ENCODE results near the gene LONP1. TPM values are rescaled to one million over a fixed set of nuclear protein-coding genes. Genes with fewer than 3 reads are reported as not detected.

Gene LONP1
- total and polyA plus RNA-seq, 10 donors: 29.2 to 65.8 (median 46.1) TPM

GRCh38 chr19:5671600-5671999 is 48.3 kb downstream of the LONP1 start:
- 86 to 95% (median 91%) methylated on average over 2 to 7 of the region's 7 CpGs for WGBS, 5 donors
- no peak for DNase-seq
- TF ChIP-seq, protein P1, sequence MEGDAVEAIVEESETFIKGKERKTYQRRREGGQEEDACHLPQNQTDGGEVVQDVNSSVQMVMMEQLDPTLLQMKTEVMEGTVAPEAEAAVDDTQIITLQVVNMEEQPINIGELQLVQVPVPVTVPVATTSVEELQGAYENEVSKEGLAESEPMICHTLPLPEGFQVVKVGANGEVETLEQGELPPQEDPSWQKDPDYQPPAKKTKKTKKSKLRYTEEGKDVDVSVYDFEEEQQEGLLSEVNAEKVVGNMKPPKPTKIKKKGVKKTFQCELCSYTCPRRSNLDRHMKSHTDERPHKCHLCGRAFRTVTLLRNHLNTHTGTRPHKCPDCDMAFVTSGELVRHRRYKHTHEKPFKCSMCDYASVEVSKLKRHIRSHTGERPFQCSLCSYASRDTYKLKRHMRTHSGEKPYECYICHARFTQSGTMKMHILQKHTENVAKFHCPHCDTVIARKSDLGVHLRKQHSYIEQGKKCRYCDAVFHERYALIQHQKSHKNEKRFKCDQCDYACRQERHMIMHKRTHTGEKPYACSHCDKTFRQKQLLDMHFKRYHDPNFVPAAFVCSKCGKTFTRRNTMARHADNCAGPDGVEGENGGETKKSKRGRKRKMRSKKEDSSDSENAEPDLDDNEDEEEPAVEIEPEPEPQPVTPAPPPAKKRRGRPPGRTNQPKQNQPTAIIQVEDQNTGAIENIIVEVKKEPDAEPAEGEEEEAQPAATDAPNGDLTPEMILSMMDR (IDR thresholded peaks at IDR 0.05 in 8 of 11, conservative IDR thresholded peaks at IDR 0.05 in 3 of 11): no peak
- no peak for TF ChIP-seq POLR2AphosphoS5 (IDR thresholded peaks at IDR 0.05)
- no peak for TF ChIP-seq POLR2A (IDR thresholded peaks at IDR 0.05)
- Histone ChIP-seq H3K27ac (no peak overlapping the region), H3K9me3 (no peaks in the 10 kb centered on the region), H3K4me1 (no peaks in the 10 kb centered on the region), H3K36me3 (peaks cover 1 to 74% (median 39%) of the 10 kb centered on the region in 6 donors), H3K27me3 (replicated peaks in 1 of 7) (no peaks in the 10 kb centered on the region), H3K4me3 (no peak overlapping the region)
- intact Hi-C loops (cut with DNase I; ENCODE audit: low total_unique reads): loop anchor here (10.0 kb wide), 1 partner anchor 47 kb away; the partner anchor contains the start of genes SAFB and SAFB2

DNA sequence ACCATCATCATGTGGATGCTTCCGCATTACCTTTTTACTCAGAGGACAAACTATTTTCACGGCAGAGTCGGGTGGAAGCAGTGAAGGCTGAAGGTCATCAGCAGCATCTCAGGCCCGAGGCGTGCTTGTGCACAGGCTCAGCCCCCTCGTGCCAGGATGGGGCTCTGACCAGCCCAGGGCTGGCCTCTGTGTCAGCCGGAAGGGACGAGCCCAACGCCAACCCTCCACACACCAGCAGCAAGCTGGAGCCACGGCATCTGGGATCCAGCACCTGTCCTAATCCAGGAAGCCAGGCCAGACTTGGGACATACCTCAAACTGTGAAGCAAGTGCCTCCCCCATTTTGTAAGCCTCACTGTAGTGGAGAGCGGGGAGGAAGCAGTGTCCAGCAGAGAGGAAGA is 50.7 kb downstream of the LONP1 start:
- H3K4me1 ChIP-seq: no peaks in the 10 kb centered on the region
- H3K27ac ChIP-seq: no peak overlapping the region
- no peaks in the 10 kb centered on the region for H3K27me3 ChIP-seq (replicated peaks in 1 of 7)
- H3K36me3 ChIP-seq: peaks cover 4 to 98% (median 63%) of the 10 kb centered on the region in 6 donors
- intact Hi-C loops (cut with DNase I; ENCODE audit: low total_unique reads): no loop called here
- H3K9me3 ChIP-seq: no peaks in the 10 kb centered on the region
- no peak overlapping the region for H3K4me3 ChIP-seq
- TF ChIP-seq, protein P1 (IDR thresholded peaks at IDR 0.05 in 8 of 11, conservative IDR thresholded peaks at IDR 0.05 in 3 of 11): no peak
- TF ChIP-seq POLR2A (IDR thresholded peaks at IDR 0.05) (no peak), POLR2AphosphoS5 (IDR thresholded peaks at IDR 0.05) (peak in 2 of 3 donors; percentile 10 to 69)
- WGBS, 5 donors: 67 to 91% (median 82%) methylated on average over 11 of the region's 11 CpGs
- peak; percentile 56 for DNase-seq

DNA sequence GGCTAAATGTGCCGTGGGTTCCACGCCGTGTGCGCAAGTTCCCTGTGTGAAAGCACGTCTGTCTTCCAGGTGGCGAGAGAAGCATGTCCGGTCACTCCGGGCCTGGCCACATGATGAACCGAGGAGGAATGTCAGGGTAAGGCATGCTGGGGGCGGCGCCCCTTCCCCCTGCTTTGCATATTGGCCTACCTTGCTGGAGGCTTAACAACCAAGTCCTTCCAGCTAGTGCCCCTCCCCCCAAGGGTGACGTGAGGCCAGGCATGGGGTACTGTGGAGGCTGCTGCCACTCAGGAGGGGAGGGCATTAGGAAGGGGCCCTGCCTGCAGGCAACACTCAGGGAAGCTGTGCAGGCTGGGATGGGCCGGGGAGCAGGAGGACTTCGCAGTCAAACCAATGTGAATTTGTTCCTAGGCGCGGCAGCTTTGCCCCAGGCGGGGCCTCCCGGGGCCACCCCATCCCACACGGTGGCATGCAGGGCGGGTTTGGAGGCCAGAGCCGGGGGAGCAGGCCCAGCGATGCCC is 52.1 kb downstream of the LONP1 start:
- 86 to 95% (median 92%) methylated on average over 14 to 22 of the region's 22 CpGs for WGBS, 5 donors
- no peaks in the 10 kb centered on the region for H3K27me3 ChIP-seq (replicated peaks in 1 of 7)
- H3K9me3 ChIP-seq: no peaks in the 10 kb centered on the region
- H3K4me3 ChIP-seq: no peak overlapping the region
- H3K36me3 ChIP-seq: peaks cover 4 to 100% (median 77%) of the 10 kb centered on the region in 6 donors
- TF ChIP-seq POLR2A (IDR thresholded peaks at IDR 0.05) (no peak), POLR2AphosphoS5 (IDR thresholded peaks at IDR 0.05) (peak; percentile 40 to 58 (median 46))
- H3K27ac ChIP-seq: peak overlapping the region in 1 of 8 donors; percentile 8
- intact Hi-C loops (cut with DNase I; ENCODE audit: low total_unique reads): no loop called here
- no peaks in the 10 kb centered on the region for H3K4me1 ChIP-seq
- DNase-seq: peak; percentile 67

DNA sequence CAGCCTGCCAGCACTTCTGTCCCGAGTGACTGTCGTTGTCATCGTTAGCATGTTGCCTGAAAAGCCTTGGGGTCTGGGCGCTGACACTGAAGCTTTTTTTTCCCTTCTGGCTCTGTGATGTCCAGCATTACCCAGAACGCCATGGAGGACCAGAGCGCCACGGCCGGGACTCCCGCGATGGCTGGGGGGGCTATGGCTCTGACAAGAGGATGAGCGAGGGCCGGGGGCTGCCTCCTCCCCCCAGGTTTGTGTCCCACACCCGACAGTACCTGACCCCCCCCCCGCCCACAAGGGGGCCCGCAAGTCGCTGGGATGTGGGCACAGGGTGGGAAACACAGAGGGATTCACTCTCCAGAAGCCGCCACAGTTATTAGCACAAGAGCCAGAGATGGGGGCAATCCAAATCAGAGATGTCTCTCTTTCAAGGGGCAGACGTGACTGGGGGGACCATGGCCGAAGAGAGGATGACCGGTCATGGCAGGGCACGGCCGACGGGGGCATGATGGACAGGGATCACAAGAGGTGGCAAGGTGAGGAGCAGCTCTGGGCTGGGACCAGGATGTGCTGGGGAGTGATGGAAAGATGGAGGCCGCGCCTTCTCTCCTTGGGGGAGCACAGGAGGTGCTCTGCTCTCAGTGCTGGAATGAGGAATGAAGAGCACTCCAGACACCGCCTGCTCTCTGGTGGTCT is 52.9 kb downstream of the LONP1 start:
- Histone ChIP-seq H3K4me1 (no peaks in the 10 kb centered on the region), H3K36me3 (peaks cover 4 to 100% (median 84%) of the 10 kb centered on the region in 6 donors), H3K9me3 (no peaks in the 10 kb centered on the region), H3K27ac (no peak overlapping the region), H3K4me3 (no peak overlapping the region), H3K27me3 (replicated peaks in 1 of 7) (no peaks in the 10 kb centered on the region)
- intact Hi-C loops (cut with DNase I; ENCODE audit: low total_unique reads): no loop called here
- TF ChIP-seq POLR2AphosphoS5 (IDR thresholded peaks at IDR 0.05) (peak in 1 of 3 donors; percentile 2), POLR2A (IDR thresholded peaks at IDR 0.05) (no peak)
- TF ChIP-seq, protein P1 (IDR thresholded peaks at IDR 0.05 in 8 of 11, conservative IDR thresholded peaks at IDR 0.05 in 3 of 11): no peak
- DNase-seq: peak; percentile 47
- WGBS, 5 donors: 91 to 95% (median 94%) methylated on average over 21 to 26 of the region's 26 CpGs
